ENCODE measurements around the gene CSRNP3. TPM values are rescaled to one million over a fixed set of nuclear protein-coding genes. Genes with fewer than 3 reads are reported as not detected.

The CSRNP3 gene
- total and polyA plus RNA-seq, 10 of the 15 experiments (the other 5 are each of a cell fraction or from before 2014, with no cell fraction given) = 0.03 to 5.2 (median 0.11) TPM; not detected in 1

GRCh38 chr2:165697748-165698443 lies 228.4 kb downstream of the CSRNP3 start:
- ATAC-seq (peak; percentile 16), FAIRE-seq (no peak), DNase-seq (ENCODE audit: low read depth, low spot score) (no peak)
- in situ Hi-C loops (cut with MboI) = loop anchor here (10.0 kb wide), 1 partner anchor 283 kb away; no protein-coding TSS in a partner anchor
- Histone ChIP-seq H3K27me3 (replicated peaks in 1 of 2; ENCODE audit: control insufficient read depth in 2 of 2, insufficient read depth in 2 of 2, low read length in 1 of 2) (no peaks in the 10 kb centered on the region), H3K9me3 (replicated peaks; ENCODE audit: control insufficient read depth, insufficient read depth, low read length) (no peaks in the 10 kb centered on the region), H3K27ac (ENCODE audit: control insufficient read depth, insufficient read depth) (no peak overlapping the region), H4K20me1 (ENCODE audit: control insufficient read depth, insufficient read depth) (no peaks in the 10 kb centered on the region), H3K36me3 (ENCODE audit: control insufficient read depth in 2 of 2, insufficient read depth in 2 of 2, low read length in 1 of 2) (no peaks in the 10 kb centered on the region), H3K4me3 (no peak overlapping the region), H2AFZ (ENCODE audit: control insufficient read depth, low read depth, low read length) (no peak overlapping the region), H3K9ac (ENCODE audit: control insufficient read depth, insufficient read depth, low read length) (no peak overlapping the region), H3K4me1 (ENCODE audit: control insufficient read depth, insufficient read depth, low read length) (no peaks in the 10 kb centered on the region), H3K79me2 (ENCODE audit: control insufficient read depth, insufficient read depth, low read length) (no peaks in the 10 kb centered on the region), H3K4me2 (ENCODE audit: control insufficient read depth, insufficient read depth) (no peak overlapping the region)
- ChIA-PET CTCF (interaction anchor here (0.6 to 7.6 kb wide), 37 partner anchors 9 to 296 kb away, joined by 3 to 105 read pairs (median 4); no protein-coding TSS in a partner anchor), RAD21 (ENCODE audit: unreplicated experiment) (interaction anchor here (0.7 to 3.6 kb wide), 24 partner anchors 16 to 458 kb away, joined by 3 to 42 read pairs (median 5); partner anchors contain the start of gene SCN2A), POLR2A (interaction anchor here (1.1 to 1.3 kb wide), 2 partner anchors 18 to 134 kb away, joined by 3 to 4 read pairs; no protein-coding TSS in a partner anchor), SMC1A (ENCODE audit: uncharacterized antibody, unreplicated experiment) (interaction anchor here (0.7 to 6.8 kb wide), 46 partner anchors 11 to 307 kb away, joined by 3 to 114 read pairs (median 5); partner anchors contain the start of gene CSRNP3)
- intact Hi-C loops (cut with micrococcal nuclease; ENCODE audit: unreplicated experiment) = loop anchor here (1.0 to 5.0 kb wide), 4 partner anchors 79 to 297 kb away; no protein-coding TSS in a partner anchor
- BruUV-seq (replicated peaks) = no TSS peak
- WGBS (ENCODE audit: insufficient coverage, insufficient replicate concordance, low lambda C conversion rate, missing lambda C conversion rate) = 33% methylated on average over 4 of the region's 4 CpGs
- TF ChIP-seq MTA2 (IDR thresholded peaks at IDR 0.05; ENCODE audit: low read depth) (peak; percentile 62), SUZ12 (IDR thresholded peaks at IDR 0.05; ENCODE audit: unreplicated experiment) (no peak)

GRCh38 chr2:165698444-165698884 lies 229.0 kb downstream of the CSRNP3 start:
- no peak overlapping the region for H2AFZ ChIP-seq (ENCODE audit: control insufficient read depth, low read depth, low read length)
- no peak overlapping the region for H3K4me2 ChIP-seq (ENCODE audit: control insufficient read depth, insufficient read depth)
- no TSS peak for BruUV-seq (replicated peaks)
- H3K27me3 ChIP-seq (replicated peaks in 1 of 2; ENCODE audit: control insufficient read depth in 2 of 2, insufficient read depth in 2 of 2, low read length in 1 of 2) = no peaks in the 10 kb centered on the region
- no peaks in the 10 kb centered on the region for H4K20me1 ChIP-seq (ENCODE audit: control insufficient read depth, insufficient read depth)
- H3K4me1 ChIP-seq (ENCODE audit: control insufficient read depth, insufficient read depth, low read length) = no peaks in the 10 kb centered on the region
- H3K9me3 ChIP-seq (replicated peaks; ENCODE audit: control insufficient read depth, insufficient read depth, low read length) = no peaks in the 10 kb centered on the region
- H3K9ac ChIP-seq (ENCODE audit: control insufficient read depth, insufficient read depth, low read length) = no peak overlapping the region
- CTCF ChIA-PET = interaction anchor here (0.7 to 7.6 kb wide), 35 partner anchors 9 to 296 kb away, joined by 3 to 105 read pairs (median 4); no protein-coding TSS in a partner anchor
- TF ChIP-seq CTCF (IDR thresholded peaks at IDR 0.05 in 2 of 3, conservative IDR thresholded peaks at IDR 0.05 in 1 of 3; ENCODE audit: control insufficient read depth in 2 of 3, extremely low read depth in 1 of 3, insufficient read depth in 1 of 3, low read depth in 3 of 3, low read length in 3 of 3) (peak; percentile 39 to 69 (median 64); a peak in 5 of 6 replicates), SMC3 (IDR thresholded peaks at IDR 0.05; ENCODE audit: borderline replicate concordance, low read length) (peak; percentile 63; the same call in 1 of the 2 replicates), RAD21 (IDR thresholded peaks at IDR 0.05; ENCODE audit: insufficient read depth, low read depth, low read length) (peak; percentile 53), BCL11A (IDR thresholded peaks at IDR 0.05; ENCODE audit: low read depth, low read length) (no peak)
- no peaks in the 10 kb centered on the region for H3K36me3 ChIP-seq (ENCODE audit: control insufficient read depth in 2 of 2, insufficient read depth in 2 of 2, low read length in 1 of 2)
- POLR2A ChIA-PET = interaction anchor here (1.1 to 1.3 kb wide), 2 partner anchors 19 to 134 kb away, joined by 3 to 4 read pairs; no protein-coding TSS in a partner anchor
- in situ Hi-C loops (cut with MboI) (loop anchor here (10.0 kb wide), 1 partner anchor 284 kb away; no protein-coding TSS in a partner anchor), intact Hi-C loops (cut with micrococcal nuclease; ENCODE audit: unreplicated experiment) (loop anchor here (1.0 to 5.0 kb wide), 4 partner anchors 79 to 297 kb away; no protein-coding TSS in a partner anchor)
- SMC1A ChIA-PET (ENCODE audit: uncharacterized antibody, unreplicated experiment) = interaction anchor here (0.7 to 6.8 kb wide), 46 partner anchors 11 to 307 kb away, joined by 3 to 114 read pairs (median 5); partner anchors contain the start of gene CSRNP3
- H3K4me3 ChIP-seq = no peak overlapping the region
- no peaks in the 10 kb centered on the region for H3K79me2 ChIP-seq (ENCODE audit: control insufficient read depth, insufficient read depth, low read length)
- no peak overlapping the region for H3K27ac ChIP-seq (ENCODE audit: control insufficient read depth, insufficient read depth)
- FAIRE-seq = peak; percentile 69
- RAD21 ChIA-PET (ENCODE audit: unreplicated experiment) = interaction anchor here (0.7 to 3.6 kb wide), 22 partner anchors 17 to 459 kb away, joined by 3 to 42 read pairs (median 5); partner anchors contain the start of gene SCN2A
- DNase-seq (ENCODE audit: low read depth, low spot score) = peak; percentile 27
- WGBS (ENCODE audit: insufficient coverage, insufficient replicate concordance, low lambda C conversion rate, missing lambda C conversion rate) = 0% methylated on average over 4 of the region's 4 CpGs
- ATAC-seq = peak; percentile 95

All from GM12878 (cell line).